OCI-M1 (cell line): ENCODE results near the gene MECR.

ENCODE experiments used
- DNase-seq: peaks from one replicate; lab custom pipeline; 2025; lab: John Stamatoyannopoulos, UW

Gene MECR

DNA sequence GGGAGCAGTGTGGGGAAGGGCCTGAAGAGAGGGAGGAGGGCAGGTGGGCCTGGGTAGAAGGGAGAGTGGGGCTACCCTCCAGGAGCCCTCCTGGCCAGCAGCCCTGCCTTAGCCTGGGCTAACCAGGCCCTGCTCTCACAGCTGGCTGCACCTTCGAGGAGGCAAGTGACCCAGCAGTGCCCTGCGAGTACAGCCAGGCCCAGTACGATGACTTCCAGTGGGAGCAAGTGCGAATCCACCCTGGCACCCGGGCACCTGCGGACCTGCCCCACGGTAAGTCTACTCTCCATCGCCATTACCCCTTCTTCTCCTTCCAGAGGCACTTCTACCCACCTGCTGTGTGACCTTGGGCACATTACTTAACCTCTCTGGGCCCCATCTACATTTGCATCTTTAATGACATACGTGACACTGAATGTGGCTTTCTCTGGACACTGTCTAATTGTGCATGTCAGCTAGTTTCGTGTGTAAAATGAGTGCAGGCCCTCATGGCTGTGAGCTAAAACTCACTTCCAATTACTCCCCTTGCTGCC is 24.5 kb upstream of the MECR start:
- no peak for DNase-seq

DNA sequence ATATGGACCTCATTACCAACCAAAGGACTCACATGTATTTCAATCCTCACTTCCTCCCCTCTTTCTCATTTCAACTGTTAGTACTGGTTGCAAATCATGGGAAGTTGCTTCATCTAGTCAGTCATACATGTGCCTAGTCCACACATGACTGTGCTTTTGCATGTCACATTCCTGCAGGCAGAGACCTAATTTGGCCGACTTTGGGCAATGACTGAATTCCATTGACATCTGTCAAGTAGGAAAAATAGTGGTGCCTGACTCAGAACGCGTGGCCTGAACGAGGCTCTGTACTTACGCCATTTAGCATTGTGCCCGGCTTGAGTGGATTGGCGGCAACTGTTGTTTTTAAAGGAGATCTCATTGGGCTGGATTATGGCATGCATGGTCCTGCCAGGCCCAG is 23.6 kb upstream of the MECR start:
- DNase-seq, result no peak

- no peak for DNase-seq
Observed at GRCh38 chr1:29253180-29253579, 22.4 kb upstream of the MECR start.

DNA sequence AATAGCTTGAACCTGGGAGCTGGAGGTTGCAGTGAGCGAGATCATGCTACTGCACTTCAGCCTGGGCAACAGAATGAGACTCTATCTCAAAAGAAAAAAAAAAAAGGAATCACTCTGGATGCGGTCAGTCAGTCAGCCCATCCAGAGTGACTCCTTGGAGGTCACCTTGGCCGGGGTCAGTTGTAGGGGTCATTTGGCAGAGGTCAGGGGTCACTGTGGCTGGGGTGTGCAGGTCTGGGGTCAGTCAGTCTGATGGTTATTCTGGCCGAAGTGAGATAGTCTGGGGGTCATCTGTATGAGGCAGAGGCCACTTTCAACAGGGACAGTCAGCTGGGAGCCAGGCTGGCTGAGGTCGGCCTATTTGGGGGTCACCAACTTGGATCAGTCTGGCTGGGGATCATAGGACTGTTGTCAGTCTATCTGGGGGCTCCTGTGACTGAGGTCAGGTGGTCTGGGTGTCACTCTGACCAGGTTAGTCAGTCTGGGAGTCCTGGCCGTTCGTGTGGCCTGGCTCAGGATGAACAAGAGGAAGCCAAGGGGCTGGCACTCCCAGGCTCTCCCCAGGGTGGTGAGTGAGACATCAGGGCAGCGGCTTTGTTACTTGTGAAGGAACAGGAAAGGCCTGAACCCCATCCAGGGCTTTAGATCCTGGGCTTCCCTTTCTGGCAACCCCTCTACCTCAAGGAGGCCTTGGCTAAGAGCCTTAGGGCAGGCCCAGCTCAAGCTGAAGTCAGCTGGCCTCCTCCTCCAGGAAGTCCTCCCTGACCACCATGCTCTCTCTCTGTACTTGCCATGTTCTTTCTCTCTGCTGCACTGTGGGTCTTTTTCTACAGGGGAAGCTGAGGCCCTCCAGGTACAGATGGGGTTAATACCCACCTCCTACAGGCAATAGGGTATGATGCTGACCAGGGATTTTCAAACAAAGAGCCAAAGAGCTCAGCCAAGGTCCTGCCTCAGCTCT is 20.7 kb upstream of the MECR start:
- DNase-seq, result no peak

DNA sequence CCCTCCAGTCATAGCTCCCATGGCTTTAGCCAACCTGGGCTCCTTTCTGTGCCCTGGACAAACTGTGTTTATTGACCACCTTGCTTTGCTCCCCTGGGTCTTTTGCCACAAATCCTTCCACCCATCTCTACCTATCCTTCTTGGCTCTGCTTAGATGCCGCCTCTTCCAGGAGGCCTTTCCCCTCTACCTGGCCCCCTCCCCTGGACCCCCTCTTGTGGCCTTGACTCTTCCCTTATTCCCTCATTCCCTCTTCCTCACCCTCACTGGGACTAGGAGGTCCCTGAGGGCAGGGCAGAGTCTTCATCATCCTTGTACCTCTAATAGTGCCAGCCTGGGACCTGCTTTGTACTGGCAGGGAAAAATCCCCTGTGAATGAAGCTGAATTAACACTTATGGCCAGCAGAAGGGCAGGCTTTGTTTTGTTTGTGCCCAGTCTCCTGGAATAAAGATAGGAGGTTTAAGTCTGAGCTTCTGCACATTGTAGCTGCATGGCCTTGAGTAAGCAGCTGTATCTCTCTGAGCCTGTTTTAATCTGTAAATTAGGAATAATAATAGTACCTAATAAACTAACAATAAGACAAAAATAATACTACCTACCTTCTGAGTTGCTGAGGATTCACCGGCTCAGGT is 19.3 kb upstream of the MECR start:
- DNase-seq, result no peak

- peak; percentile 61 for DNase-seq
Observed at GRCh38 chr1:29249170-29249691, 18.5 kb upstream of the MECR start.

DNA sequence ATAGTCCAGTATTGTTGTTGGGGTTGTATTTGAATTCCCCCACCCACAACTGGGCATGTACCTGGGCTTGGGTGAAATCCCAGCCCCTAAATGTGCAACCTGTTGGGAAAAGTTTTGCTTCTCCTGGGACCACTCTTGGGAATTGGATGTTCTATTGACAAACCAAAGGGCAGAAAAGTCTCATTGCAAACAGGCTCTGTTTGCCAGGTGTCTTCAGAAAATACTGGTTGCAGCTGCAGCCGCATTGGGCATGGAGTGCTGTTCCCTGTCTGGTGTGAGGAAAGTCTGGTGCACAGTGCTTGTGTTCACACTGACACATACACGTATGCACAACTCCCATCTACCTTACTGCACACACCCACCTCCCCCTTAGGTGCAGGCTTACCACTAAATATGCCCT is 17.7 kb upstream of the MECR start:
- no peak for DNase-seq

DNA sequence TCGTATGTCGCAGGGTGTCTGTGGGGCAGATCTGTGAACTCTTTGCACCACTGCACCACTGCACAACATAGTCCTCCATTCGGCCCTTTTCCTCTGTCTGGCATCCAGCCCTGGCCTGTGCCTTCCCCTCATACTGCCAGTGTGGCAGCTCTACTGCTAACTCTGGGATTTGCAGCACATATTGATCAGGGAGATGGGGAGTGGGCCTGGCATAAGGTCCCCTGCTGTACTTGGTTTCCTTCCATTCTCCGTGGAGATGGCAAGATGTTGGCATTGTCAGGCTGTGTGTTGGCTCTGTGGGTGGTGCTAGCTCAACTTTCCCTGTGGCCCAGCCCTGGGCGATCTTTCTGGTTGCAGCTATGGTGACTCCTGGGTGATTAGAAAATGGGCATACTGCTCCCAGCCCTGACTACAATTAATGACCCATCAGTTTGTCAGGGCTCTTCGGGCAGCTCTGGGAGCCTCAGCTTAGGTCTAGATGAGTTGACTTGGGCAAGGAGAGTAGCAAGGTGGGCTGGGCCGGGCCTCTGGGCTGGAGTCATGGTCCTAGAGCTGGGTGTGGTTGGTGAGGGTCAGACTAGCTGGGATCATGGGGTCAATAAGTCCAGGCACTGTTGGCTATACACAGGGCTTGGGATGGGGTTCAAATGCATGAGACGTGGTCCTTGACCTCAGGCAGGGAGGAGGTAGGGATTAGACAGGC is 17.0 kb upstream of the MECR start:
- DNase-seq, result no peak

- DNase-seq, result no peak
Observed at GRCh38 chr1:29247044-29247443, 16.3 kb upstream of the MECR start.

DNA sequence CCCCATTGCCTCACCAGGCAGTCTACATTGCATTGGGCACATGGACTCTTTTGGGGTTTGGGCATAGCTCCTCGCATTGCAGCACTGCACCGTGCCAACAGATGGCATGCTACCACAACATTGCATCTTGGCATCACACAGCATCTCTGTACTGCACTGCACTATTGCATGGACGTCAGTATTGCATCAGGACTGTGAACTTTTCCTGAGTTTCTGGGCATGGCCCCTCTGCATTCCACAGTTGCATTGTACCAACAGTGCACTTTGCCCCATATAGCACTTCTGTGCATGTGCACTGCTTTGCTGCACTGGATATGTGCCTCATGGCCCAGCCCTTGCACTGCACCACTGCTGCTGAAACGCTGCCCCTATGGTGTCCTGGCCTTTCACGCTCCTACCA is 15.1 kb upstream of the MECR start:
- no peak for DNase-seq

GRCh38 chr1:29245261-29245660 is 14.5 kb upstream of the MECR start:
- DNase-seq, result no peak

DNA sequence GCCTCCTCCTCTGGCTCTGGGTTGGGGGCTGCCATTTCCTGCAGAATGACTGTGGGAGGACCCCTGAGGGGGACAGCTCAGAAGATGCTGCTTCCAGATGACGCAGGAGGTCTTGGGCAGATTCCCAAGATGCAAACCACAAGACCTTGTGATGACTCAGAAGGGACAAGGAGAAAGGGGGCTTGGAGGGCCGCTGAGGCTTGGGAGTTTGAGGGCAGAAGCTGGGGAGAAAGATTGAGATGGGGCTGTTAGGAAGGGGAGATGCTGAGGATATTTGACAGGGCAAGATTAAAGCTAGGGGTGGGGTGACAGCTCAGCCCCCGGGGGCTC is 13.1 kb upstream of the MECR start:
- DNase-seq, result no peak

DNA sequence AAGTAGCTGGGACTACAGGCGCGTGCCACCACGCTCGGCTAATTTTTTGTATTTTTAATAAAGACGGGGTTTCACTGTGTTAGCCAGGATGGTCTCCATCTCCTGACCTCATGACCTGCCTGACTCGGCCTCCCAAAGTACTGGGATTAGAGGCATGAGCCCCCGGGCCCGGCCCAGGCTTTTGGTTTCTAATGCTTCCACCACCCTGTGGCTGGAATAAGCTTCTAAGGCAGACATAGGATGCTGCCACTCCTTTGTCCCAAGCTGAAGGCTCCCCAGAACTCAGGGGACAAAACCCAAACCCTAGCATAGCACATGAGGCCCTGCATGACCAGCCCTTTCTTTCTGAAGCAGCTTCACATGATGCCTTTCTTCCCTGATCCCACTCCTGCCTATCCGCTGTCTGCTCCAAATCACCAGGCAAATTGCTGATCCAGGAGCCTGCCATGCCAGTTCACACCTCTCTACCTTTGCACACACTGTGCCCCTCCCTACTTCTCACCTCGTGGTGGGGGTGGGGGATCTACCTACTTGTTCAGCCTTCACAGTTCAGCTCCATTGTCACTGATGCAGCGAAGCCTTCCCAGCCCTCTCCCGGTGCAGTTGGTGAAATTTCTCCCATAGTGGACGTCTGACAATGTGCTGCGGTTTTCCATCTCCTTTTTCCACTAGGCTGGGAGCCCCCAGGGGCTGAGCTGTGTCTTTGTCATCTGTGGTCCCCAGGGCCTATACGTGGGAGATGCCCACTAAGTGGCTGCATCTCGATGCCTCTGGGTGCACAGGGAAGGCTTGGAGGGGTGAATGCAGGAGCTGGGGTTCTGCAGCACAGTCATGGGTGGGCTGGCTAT is 12.5 kb upstream of the MECR start:
- DNase-seq, result no peak

- no peak for DNase-seq
Observed at GRCh38 chr1:29240986-29241385, 10.3 kb upstream of the MECR start.

DNA sequence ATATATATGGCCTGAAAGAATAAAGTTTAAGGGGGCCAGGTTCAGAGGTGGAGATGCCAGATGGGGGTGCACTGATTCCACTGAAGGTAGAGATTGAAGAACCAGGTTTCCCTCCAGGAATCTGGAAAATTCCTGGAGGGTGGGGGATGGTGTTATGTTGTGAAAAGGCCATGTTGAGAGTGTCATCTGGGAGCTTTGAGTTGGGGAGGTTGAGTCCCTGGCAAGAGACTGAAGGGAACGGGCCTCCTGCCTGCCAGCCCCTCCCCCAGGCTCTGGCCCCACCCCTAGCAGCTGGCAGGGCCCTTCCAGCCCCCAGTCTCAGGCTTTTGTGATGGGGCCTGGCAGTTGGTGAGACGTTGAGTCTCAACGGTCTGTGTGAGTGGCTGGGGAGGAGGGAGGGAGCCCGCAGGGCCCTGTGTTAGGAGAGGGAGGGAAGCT is 9.7 kb upstream of the MECR start:
- no peak for DNase-seq

DNA sequence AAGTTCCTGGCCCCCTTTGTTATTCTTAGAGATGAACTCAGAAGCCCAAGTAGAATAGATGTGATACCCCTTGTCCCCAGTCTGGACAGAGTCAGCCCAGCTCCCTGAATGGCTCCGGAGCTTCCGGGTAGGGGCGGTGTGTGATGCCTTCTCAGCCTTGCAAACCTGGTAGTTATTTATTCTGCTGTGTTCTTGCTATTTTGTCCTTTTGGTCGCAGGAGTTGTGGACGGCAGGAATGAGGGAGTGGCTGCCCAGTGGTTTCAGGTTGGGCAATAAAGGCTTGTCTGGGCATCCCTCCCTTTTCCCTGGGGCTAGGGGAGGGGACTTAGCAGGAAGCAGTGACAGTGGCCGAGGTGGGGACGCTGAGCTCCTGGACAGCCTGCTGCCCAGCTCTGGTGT is 8.4 kb upstream of the MECR start:
- no peak for DNase-seq

DNA sequence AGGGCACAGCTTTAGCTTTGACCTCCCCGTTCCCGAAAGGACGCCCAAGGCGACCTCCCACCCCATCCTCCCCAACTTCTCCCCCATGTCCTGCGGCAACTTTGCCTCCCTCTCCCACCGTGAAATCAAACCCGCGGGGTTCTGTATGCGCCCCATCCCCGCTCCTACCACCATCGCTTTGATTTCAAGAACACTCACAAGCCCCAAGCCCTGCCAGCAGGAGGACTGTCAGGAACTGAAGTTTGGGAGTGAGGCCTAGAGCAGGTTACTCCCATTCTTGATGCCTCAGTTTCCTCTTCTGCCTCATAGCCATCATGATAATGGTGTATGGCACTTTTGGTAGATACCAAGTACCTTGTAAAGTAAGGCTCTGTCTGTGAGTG is 7.9 kb upstream of the MECR start:
- DNase-seq, result no peak

DNA sequence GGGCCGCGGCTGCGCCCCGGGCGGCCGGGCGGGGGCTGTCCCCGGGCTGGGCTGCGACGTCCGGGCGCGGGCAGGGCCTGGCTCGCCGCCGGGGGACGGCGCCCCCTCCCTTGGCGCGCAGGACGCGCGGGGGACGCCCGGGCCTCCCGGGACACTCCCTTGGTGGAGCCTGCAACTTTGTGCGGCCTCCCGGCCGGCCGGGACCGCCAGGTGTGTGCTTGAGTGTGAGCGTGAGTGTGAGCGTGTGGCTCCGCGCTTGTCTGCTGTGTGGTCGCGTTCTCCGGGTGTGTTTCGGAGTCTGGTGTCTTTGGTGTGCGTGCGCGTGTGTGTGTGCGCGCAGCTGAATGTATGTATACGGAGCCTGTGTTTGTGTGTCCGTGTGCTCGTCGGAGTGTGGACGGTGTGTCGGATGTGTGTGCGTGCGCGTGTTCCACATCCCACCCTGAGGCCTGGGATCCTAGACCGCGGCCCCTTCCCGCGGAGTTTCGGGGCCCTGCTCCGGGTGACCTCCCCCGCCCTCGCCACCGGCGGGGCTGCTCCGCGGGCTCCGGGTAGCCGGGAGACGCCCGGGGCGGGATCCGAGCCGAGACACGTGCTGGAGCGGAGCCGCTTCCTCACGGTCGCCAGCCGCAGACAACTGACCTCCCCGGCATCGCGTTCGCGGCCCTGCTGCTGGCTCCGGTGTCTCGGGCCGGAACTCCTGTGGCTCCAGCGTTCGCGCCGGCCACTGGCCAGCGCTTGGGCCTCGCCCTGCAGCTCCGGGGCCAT is 7.3 kb upstream of the MECR start:
- no peak for DNase-seq

DNA sequence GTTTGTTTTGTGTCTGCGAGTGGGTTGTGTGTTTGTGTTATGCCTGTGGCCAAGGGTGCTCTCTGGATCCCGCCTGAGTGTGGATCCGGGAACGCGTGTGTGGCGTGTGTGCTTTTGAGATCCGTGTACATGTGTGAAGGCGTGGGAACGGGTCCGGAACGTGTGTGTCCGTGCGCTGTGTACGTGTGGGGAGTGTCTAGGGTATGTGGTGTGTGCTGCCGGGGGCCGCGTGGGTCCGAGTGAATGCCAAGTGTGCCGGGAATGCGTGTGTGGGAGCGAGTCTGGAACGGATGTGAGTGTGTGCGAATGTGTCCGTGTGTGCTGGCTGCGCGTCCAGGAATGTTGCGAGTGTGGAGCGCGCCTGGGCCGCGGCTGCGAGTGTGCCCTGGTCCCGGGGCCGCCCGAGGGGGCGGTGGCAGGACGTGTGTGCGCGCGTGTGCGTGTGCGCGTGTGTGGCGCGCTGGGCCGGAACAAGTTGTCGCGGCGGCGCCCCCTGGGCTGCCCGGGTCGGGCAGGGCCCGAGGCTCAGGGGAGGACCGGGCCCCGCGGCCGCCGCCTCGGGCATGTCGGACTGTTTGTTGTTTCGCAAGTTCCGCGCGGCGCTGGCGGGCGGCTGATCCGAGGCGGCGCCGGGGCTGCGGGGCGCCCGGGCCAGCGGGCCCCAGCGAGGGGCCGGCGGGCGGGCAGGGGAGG is 6.5 kb upstream of the MECR start:
- DNase-seq, result no peak

DNA sequence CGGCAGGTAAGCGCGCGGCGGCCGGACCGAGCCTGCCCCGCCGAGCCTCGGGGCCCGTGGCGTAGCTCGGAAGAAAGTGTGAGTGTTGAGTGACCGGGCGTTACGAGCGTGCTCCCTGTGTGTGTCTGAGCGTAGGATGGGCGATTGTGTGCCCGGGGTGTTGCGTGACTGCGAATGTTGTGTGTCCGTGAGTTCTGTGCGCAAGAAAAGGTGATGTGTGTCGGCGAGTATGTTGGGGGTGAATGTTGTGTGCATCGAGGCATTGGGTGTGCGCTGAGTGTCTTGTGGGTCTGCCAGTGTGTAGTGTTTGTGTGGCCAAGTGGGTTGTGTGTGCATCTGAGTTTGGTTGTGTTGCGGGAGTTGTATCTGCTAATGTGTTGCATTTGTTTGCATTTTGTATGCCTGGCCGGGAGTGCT is 6.0 kb upstream of the MECR start:
- no peak for DNase-seq
